HFFc6 (cell line): ENCODE data around the gene PPP6R1. TPM values are rescaled to one million over a fixed set of nuclear protein-coding genes. Genes with fewer than 3 reads are reported as not detected.

Experiments
- DNase-seq: peaks from one replicate; pipeline ENCODE4 v3.0.0-alpha.2; 2018
- H3K27ac Mint-ChIP-seq: 2 replicates; pipeline ENCODE4 v1.8.0; 2020; ENCODE audit warnings: mild to moderate bottlenecking, mixed read lengths
- H3K27me3 Mint-ChIP-seq: 2 replicates; pipeline ENCODE4 v1.8.0; 2021; ENCODE audit warnings: mild to moderate bottlenecking, moderate library complexity, mixed read lengths; ENCODE audit not compliant: insufficient read depth
- H3K36me3 Mint-ChIP-seq: 2 replicates; pipeline ENCODE4 v1.8.0; 2021; ENCODE audit warnings: low read depth, mixed read lengths
- H3K4me1 Mint-ChIP-seq: 2 replicates; pipeline ENCODE4 v1.8.0; 2020; ENCODE audit warnings: low read depth, mixed read lengths
- H3K4me3 Mint-ChIP-seq: 2 replicates; pipeline ENCODE4 v1.8.0; 2020; ENCODE audit warnings: mild to moderate bottlenecking, moderate library complexity, mixed read lengths
- H3K9me3 Mint-ChIP-seq: 2 replicates; pipeline ENCODE4 v1.8.0; 2020; ENCODE audit warnings: mild to moderate bottlenecking, mixed read lengths
- total RNA-seq, 6 experiments: library from RNA; stranded (reverse); fragmentation: NEBNext Ultra II Directional; extraction: Animal tissue kit (Norgen Biotek cat#: 25700); gene quantifications; 2 replicates in 1 of 6; 3 replicates in 5 of 6; pipeline ENCODE4 v1.2.3, GENCODE V29; 2021
- TF ChIP-seq, protein P1 (sequence below): fragments of 200-600 bp; sonication (generic); IDR thresholded peaks from 2 replicates; pipeline ENCODE4 v1.5.0; 2021; ENCODE audit warnings: antibody characterized with exemption, mild to moderate bottlenecking

PPP6R1 gene
- total RNA-seq, 6 experiments from 2014 or later: 85.8 to 93.7 (median 88.9) TPM

DNA sequence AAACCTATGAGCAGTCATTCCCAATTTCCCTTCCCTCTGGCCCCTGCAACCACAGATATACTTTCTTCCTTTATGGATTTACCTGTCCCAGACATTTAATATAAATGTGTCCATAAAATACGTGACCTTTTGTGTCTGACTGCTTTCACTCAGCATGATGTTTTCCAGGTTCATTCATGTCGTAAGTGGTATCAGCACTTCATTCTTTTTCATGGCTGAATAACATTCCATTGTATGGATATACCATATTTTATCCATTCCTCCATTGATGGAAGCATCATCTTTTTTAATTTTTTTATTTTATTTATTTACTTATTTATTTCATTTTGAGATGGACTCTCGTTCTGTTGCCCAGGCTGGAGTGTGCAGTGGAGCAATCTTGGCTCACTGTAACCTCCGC lies 8.0 kb upstream of the PPP6R1 start:
- peaks cover 24% of the 10 kb centered on the region for H3K36me3 Mint-ChIP-seq
- H3K27ac Mint-ChIP-seq: no peak overlapping the region
- no peak for DNase-seq
- no peak overlapping the region for H3K4me3 Mint-ChIP-seq
- H3K9me3 Mint-ChIP-seq: peaks cover 9% of the 10 kb centered on the region
- TF ChIP-seq, protein P1, sequence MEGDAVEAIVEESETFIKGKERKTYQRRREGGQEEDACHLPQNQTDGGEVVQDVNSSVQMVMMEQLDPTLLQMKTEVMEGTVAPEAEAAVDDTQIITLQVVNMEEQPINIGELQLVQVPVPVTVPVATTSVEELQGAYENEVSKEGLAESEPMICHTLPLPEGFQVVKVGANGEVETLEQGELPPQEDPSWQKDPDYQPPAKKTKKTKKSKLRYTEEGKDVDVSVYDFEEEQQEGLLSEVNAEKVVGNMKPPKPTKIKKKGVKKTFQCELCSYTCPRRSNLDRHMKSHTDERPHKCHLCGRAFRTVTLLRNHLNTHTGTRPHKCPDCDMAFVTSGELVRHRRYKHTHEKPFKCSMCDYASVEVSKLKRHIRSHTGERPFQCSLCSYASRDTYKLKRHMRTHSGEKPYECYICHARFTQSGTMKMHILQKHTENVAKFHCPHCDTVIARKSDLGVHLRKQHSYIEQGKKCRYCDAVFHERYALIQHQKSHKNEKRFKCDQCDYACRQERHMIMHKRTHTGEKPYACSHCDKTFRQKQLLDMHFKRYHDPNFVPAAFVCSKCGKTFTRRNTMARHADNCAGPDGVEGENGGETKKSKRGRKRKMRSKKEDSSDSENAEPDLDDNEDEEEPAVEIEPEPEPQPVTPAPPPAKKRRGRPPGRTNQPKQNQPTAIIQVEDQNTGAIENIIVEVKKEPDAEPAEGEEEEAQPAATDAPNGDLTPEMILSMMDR: no peak
- H3K27me3 Mint-ChIP-seq: no peaks in the 10 kb centered on the region
- H3K4me1 Mint-ChIP-seq: no peaks in the 10 kb centered on the region

DNA sequence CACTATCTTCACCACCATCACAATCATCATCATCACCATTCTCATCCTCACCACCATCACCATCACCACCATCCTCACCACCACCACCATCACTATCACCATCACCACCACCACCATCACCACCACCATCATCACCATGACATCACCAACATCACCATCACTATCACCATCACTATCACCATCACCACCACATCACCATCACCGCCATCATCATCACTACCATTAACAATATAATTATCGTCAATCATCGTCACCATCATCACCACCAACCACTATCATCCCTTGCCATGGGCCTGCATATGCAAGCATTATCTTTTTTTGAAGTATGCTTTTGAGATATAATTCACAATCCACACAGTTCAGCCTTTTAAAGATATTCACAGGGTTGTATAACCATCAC lies 7.6 kb upstream of the PPP6R1 start:
- H3K27me3 Mint-ChIP-seq: no peaks in the 10 kb centered on the region
- no peak for DNase-seq
- no peak overlapping the region for H3K4me3 Mint-ChIP-seq
- TF ChIP-seq, protein P1: no peak
- no peak overlapping the region for H3K27ac Mint-ChIP-seq
- H3K9me3 Mint-ChIP-seq: peaks cover 9% of the 10 kb centered on the region
- peaks cover 21% of the 10 kb centered on the region for H3K36me3 Mint-ChIP-seq
- no peaks in the 10 kb centered on the region for H3K4me1 Mint-ChIP-seq

DNA sequence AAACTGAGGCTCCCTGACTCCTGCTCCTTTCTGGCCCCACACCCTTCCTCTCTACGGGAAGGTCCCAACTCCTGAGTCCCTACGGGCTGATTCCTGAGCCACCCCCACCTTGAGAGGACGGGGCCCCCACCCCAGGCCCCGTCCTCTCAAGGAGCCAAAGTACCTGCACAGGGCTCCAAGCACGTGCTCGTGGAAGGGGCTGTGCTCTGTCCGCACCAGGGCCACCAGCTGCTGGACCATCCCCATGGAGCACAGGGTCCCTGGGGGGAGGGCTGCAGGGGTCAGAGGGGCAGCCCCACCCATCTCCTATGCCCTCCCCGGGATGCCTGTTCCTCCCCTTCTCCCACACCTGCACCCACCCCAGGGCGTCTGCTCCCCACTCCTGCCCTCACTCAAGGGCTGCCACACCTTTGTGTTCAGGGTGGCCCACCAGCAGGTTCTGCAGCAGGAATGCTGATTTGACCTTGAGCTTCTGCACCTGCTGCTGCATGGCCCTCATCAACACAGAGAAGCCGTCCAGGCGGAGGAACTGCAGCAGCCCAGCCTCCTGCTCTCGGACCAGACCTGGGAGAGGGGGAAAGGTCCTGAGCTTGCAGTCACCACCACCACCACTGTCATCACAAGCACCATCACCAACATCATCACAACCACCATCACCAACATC lies 7.0 kb upstream of the PPP6R1 start:
- H3K27ac Mint-ChIP-seq: no peak overlapping the region
- H3K36me3 Mint-ChIP-seq: peaks cover 20% of the 10 kb centered on the region
- TF ChIP-seq, protein P1: no peak

DNA sequence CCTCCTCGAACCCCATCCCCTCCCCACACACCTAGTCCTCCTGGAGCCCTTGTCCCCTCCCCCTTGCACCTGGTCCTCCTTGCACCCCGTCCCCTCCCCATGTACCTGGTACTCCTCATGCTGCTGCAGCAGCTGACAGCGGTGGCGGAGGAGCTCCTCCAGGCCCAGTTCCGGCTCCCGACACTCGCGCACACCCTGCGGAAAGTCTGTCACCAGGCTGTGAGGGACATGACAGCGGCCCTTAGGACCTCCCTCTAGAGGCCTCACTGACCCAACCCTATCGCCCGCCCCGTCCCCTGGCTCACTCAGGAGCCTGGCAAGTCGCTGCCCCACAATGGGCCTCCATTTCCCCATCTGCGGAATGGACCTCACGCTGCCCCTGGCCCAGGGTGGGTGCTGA lies 6.4 kb upstream of the PPP6R1 start:
- peaks cover 20% of the 10 kb centered on the region for H3K36me3 Mint-ChIP-seq
- no peak overlapping the region for H3K27ac Mint-ChIP-seq

More for the DNA sequence above, 7.0 kb upstream of the PPP6R1 start:
- Mint-ChIP-seq H3K4me1 (no peaks in the 10 kb centered on the region), H3K27me3 (no peaks in the 10 kb centered on the region), H3K4me3 (no peak overlapping the region), H3K9me3 (peaks cover 9% of the 10 kb centered on the region)
- DNase-seq: no peak

DNA sequence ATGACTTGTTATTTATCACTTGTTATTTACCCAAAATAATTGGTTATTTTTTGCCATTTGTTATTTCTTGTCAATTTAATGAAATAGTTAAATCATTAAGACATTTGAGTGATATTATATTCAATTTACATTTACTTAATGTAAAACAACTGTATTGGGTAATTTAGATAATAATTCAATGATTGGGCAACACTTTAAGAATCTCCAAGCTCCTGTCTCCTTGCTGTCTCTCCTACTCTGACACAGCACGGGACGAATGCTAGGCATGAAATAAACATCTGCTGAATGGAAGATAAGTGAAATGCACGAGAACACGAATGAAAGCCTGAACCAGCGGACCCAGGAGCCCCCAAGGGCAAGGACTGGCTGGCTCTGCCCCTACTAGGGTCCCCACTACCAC lies 5.7 kb upstream of the PPP6R1 start:
- no peak for DNase-seq
- Mint-ChIP-seq H3K27ac (no peak overlapping the region), H3K9me3 (peaks cover 9% of the 10 kb centered on the region), H3K4me3 (no peak overlapping the region), H3K36me3 (peaks cover 20% of the 10 kb centered on the region), H3K4me1 (peaks cover 11% of the 10 kb centered on the region), H3K27me3 (no peaks in the 10 kb centered on the region)
- TF ChIP-seq, protein P1: no peak

More for the DNA sequence above, 6.4 kb upstream of the PPP6R1 start:
- DNase-seq: no peak
- no peaks in the 10 kb centered on the region for H3K27me3 Mint-ChIP-seq
- TF ChIP-seq, protein P1: no peak
- peaks cover 9% of the 10 kb centered on the region for H3K9me3 Mint-ChIP-seq
- H3K4me3 Mint-ChIP-seq: no peak overlapping the region
- H3K4me1 Mint-ChIP-seq: peaks cover 4% of the 10 kb centered on the region; the same call in 1 of the 2 replicates
